ENCODE measurements around the gene SSBP3. TPM values are rescaled to one million over a fixed set of nuclear protein-coding genes. Genes with fewer than 3 reads are reported as not detected.

The SSBP3 gene
- total RNA-seq, 1 donor from 2014 or later: 19.7 TPM

DNA sequence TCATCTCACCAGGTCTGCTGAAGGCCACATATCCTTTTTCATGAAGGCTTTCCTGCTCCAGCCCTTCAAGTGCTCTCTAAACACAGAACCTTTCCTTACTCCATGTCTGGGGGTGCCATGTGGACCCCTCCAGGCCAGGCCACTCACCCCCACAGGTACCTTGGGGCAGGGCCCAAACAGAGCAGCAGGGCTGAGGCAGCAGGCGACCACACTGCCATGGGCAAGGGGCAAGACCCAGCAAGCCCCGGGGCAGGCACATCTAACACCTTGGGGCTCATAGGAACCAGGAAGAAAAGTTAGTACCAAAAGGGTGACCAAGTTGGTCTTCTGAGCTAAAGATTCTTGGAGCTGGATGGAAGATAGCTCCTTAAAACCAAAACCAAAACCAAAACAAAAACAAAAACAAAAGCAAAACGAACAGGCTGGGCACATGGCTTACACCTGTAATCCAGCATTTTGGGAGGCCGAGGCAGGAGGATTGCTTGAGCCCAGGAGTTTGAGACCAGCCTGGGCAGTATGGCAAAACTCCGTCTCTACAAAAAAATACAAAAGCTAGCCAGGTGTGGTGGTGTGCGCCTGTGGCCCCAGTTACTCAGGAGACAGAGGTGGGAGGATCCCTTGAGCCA lies 142.5 kb downstream of the SSBP3 start:
- no peak for DNase-seq (ENCODE audit: low read depth)
- no peaks in the 10 kb centered on the region for H3K36me3 ChIP-seq (ENCODE audit: control insufficient read depth, insufficient read depth, low read length)
- no peak for TF ChIP-seq CTCF (IDR thresholded peaks at IDR 0.05; ENCODE audit: insufficient read depth, low read length, poor library complexity, severe bottlenecking)
- H3K4me3 ChIP-seq (ENCODE audit: low read depth, low read length): no peak overlapping the region
- no peaks in the 10 kb centered on the region for H3K27me3 ChIP-seq (ENCODE audit: control insufficient read depth, insufficient read depth, low read length)

GRCh38 chr1:54262244-54262643 lies 143.9 kb downstream of the SSBP3 start:
- Histone ChIP-seq H3K4me3 (ENCODE audit: low read depth, low read length) (no peak overlapping the region), H3K27me3 (ENCODE audit: control insufficient read depth, insufficient read depth, low read length) (no peaks in the 10 kb centered on the region), H3K36me3 (ENCODE audit: control insufficient read depth, insufficient read depth, low read length) (no peaks in the 10 kb centered on the region)
- TF ChIP-seq CTCF (IDR thresholded peaks at IDR 0.05; ENCODE audit: insufficient read depth, low read length, poor library complexity, severe bottlenecking): no peak
- DNase-seq (ENCODE audit: low read depth): no peak

DNA sequence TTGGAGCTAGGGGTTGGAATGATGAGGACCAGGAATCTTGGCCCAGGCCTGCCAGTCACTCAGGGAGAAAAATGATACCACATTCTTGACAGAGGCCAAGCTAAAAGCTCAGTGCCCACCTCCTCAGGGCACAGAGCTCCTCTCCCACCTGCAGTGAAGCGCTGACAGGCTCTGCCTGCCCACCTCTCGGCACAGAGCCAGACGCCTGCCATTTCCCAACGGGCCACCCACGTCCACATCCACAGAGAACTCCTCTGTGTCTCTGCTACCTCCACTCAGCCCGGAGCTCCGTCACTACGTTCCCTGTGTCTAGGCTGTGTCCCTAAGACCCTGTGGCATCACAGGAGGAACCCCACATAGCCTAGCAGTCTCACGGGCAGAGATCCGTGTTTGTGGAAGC lies 145.4 kb downstream of the SSBP3 start:
- Histone ChIP-seq H3K4me3 (ENCODE audit: low read depth, low read length) (no peak overlapping the region), H3K27me3 (ENCODE audit: control insufficient read depth, insufficient read depth, low read length) (no peaks in the 10 kb centered on the region), H3K36me3 (ENCODE audit: control insufficient read depth, insufficient read depth, low read length) (no peaks in the 10 kb centered on the region)
- TF ChIP-seq CTCF (IDR thresholded peaks at IDR 0.05; ENCODE audit: insufficient read depth, low read length, poor library complexity, severe bottlenecking): no peak
- DNase-seq (ENCODE audit: low read depth): no peak

DNA sequence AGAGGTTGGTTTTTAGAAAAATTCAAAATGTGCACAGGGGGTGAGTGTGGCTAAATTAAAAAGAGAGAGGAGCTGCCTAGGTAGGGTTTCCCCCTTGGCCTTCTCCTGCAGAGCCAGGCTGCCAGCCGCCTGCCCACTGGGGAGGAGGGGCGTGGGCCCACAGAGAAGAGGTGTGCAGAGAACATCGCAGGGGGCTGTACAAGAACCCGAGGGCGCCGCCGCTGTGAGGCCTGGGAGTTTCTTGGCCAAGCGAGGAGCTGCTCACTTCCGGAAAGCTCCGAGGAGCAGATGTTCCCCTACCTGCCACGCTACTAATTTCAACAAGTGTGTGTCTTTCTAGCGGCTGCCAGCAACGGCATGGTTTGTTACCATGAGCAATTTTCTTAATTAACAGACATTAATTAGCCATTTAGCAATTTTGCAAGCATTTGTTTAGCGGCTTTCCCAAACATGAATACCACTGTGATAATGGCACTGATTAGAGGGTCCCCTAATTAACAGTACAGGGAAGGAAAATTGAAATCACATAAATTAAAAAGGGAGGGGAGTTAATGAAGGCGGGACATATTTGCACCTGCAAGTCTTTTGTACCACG lies 146.6 kb downstream of the SSBP3 start:
- DNase-seq (ENCODE audit: low read depth): no peak
- H3K4me3 ChIP-seq (ENCODE audit: low read depth, low read length): no peak overlapping the region
- TF ChIP-seq CTCF (IDR thresholded peaks at IDR 0.05; ENCODE audit: insufficient read depth, low read length, poor library complexity, severe bottlenecking): no peak
- H3K27me3 ChIP-seq (ENCODE audit: control insufficient read depth, insufficient read depth, low read length): no peaks in the 10 kb centered on the region
- no peaks in the 10 kb centered on the region for H3K36me3 ChIP-seq (ENCODE audit: control insufficient read depth, insufficient read depth, low read length)

GRCh38 chr1:54257876-54258275 lies 148.3 kb downstream of the SSBP3 start:
- no peak for TF ChIP-seq CTCF (IDR thresholded peaks at IDR 0.05; ENCODE audit: insufficient read depth, low read length, poor library complexity, severe bottlenecking)
- no peak for DNase-seq (ENCODE audit: low read depth)

GRCh38 chr1:54257346-54257620 lies 148.9 kb downstream of the SSBP3 start:
- Histone ChIP-seq H3K27me3 (ENCODE audit: control insufficient read depth, insufficient read depth, low read length) (no peaks in the 10 kb centered on the region), H3K4me3 (ENCODE audit: low read depth, low read length) (no peak overlapping the region), H3K36me3 (ENCODE audit: control insufficient read depth, insufficient read depth, low read length) (no peaks in the 10 kb centered on the region)
- DNase-seq (ENCODE audit: low read depth): no peak
- no peak for TF ChIP-seq CTCF (IDR thresholded peaks at IDR 0.05; ENCODE audit: insufficient read depth, low read length, poor library complexity, severe bottlenecking)

More at GRCh38 chr1:54257876-54258275, 148.3 kb downstream of the SSBP3 start:
- Histone ChIP-seq H3K36me3 (ENCODE audit: control insufficient read depth, insufficient read depth, low read length) (no peaks in the 10 kb centered on the region), H3K27me3 (ENCODE audit: control insufficient read depth, insufficient read depth, low read length) (no peaks in the 10 kb centered on the region), H3K4me3 (ENCODE audit: low read depth, low read length) (no peak overlapping the region)

All from kidney epithelial cell (primary cell).